PC-3 (cell line): ENCODE results near the gene STN1. TPM values are rescaled to one million over a fixed set of nuclear protein-coding genes. Genes with fewer than 3 reads are reported as not detected.

Experiments
- ATAC-seq: fragments of 200-7000 bp; cut with Tn5 transposase; 2 replicates; pipeline ENCODE4 v1.9.1; 2020; ENCODE audit warnings: mild to moderate bottlenecking, moderate library complexity
- BruUV-seq: library from RNA; stranded (reverse); fragments of 400-500 nt; replicated peaks from 2 replicates; lab custom pipeline; 2021; lab: Mats Ljungman, UMichigan
- CTCF ChIA-PET: fragments of 300-600 bp; sonication (Branson Sonifier 250); formaldehyde crosslinking; loops from one replicate; lab custom pipeline; 2022; ENCODE audit warnings: antibody characterized with exemption; lab: Charles Lee
- POLR2A ChIA-PET: fragments of 300-600 bp; sonication (Branson Sonifier 250); formaldehyde crosslinking; loops from one replicate; lab custom pipeline; 2022; ENCODE audit warnings: antibody characterized with exemption; ENCODE audit not compliant: unreplicated experiment; lab: Charles Lee
- DNase-seq: peaks from one replicate; pipeline ENCODE4 v3.0.0-alpha.2; 2015
- H2AFZ ChIP-seq: fragments of 300-600 bp; sonication (generic); 2 replicates; pipeline ENCODE4 v1.6.0; 2016; ENCODE audit warnings: antibody characterized with exemption, low read length
- H3F3A ChIP-seq: fragments of 300-600 bp; sonication (generic); one replicate; pipeline ENCODE4 v1.6.0; 2017; ENCODE audit warnings: antibody characterized with exemption, low read length, control low read depth, mild to moderate bottlenecking; ENCODE audit not compliant: unreplicated experiment
- H3K27ac ChIP-seq: fragments of 300-600 bp; sonication (generic); 2 replicates; pipeline ENCODE4 v1.5.1; 2016; ENCODE audit warnings: mild to moderate bottlenecking, low read length
- H3K27me3 ChIP-seq: fragments of 300-600 bp; sonication (generic); 2 replicates; pipeline ENCODE4 v1.6.1; 2016; ENCODE audit warnings: low read length, mixed read lengths
- H3K36me3 ChIP-seq: fragments of 300-600 bp; sonication (generic); 2 replicates; pipeline ENCODE4 v1.6.1; 2016; ENCODE audit warnings: low read depth, mixed run types, low read length, mixed read lengths
- H3K4me1 ChIP-seq: fragments of 300-600 bp; sonication (generic); 2 replicates; pipeline ENCODE4 v1.5.1; 2016; ENCODE audit warnings: low read length; ENCODE audit not compliant: insufficient read depth
- H3K4me2 ChIP-seq: fragments of 300-600 bp; sonication (generic); 2 replicates; pipeline ENCODE4 v1.6.0; 2016; ENCODE audit warnings: low read length
- H3K4me3 ChIP-seq: fragments of 300-600 bp; sonication (generic); 2 replicates; pipeline ENCODE4 v1.5.1; 2016; ENCODE audit warnings: mild to moderate bottlenecking, low read length, mixed read lengths
- H3K79me2 ChIP-seq: fragments of 300-600 bp; sonication (generic); 2 replicates; pipeline ENCODE4 v1.6.1; 2017; ENCODE audit warnings: low read length, mixed read lengths
- H3K9ac ChIP-seq: fragments of 300-600 bp; sonication (generic); 2 replicates; pipeline ENCODE4 v1.6.0; 2016; ENCODE audit warnings: mild to moderate bottlenecking, low read length
- H3K9me2 ChIP-seq: fragments of 300-600 bp; sonication (generic); replicated peaks from 2 replicates; pipeline ENCODE4 v1.6.1; 2016; ENCODE audit warnings: mixed run types, low read length, mixed read lengths
- H3K9me3 ChIP-seq: fragments of 300-600 bp; sonication (generic); 2 replicates; pipeline ENCODE4 v1.6.1; 2016; ENCODE audit warnings: low read length, mixed read lengths
- H4K20me1 ChIP-seq: fragments of 300-600 bp; sonication (generic); 2 replicates; pipeline ENCODE4 v1.6.1; 2016; ENCODE audit warnings: low read length, mixed read lengths
- EZH2 ChIP-seq: fragments of 300-600 bp; sonication (generic); IDR thresholded peaks from one replicate; pipeline ENCODE4 v1.6.1; 2017; ENCODE audit warnings: antibody characterized with exemption, mild to moderate bottlenecking, low read length; ENCODE audit not compliant: unreplicated experiment
- EZH2phosphoT487 ChIP-seq: fragments of 300-600 bp; sonication (generic); IDR thresholded peaks from 2 replicates; pipeline ENCODE4 v1.6.1; 2018; ENCODE audit warnings: mild to moderate bottlenecking, antibody characterized with exemption, low read length, borderline replicate concordance
- intact Hi-C: fragments of 100-400 bp; cut with micrococcal nuclease; formaldehyde crosslinking; loops from 2 replicates; pipeline ENCODE4 v1.9.0; 2023
- total RNA-seq: library from RNA; depleted of rRNA; stranded (reverse); fragments of >200 nt; gene quantifications from 2 replicates; pipeline ENCODE4 v1.2.3, GENCODE V29; 2014
- TF ChIP-seq, protein P1 (sequence below): fragments of 300-600 bp; sonication (generic); conservative IDR thresholded peaks from 2 replicates; pipeline ENCODE4 v1.5.1; 2017; ENCODE audit warnings: antibody characterized with exemption, low read depth, mild to moderate bottlenecking, low read length

STN1 gene
- total RNA-seq, 1 experiment from 2014 or later: 33.5 TPM

DNA sequence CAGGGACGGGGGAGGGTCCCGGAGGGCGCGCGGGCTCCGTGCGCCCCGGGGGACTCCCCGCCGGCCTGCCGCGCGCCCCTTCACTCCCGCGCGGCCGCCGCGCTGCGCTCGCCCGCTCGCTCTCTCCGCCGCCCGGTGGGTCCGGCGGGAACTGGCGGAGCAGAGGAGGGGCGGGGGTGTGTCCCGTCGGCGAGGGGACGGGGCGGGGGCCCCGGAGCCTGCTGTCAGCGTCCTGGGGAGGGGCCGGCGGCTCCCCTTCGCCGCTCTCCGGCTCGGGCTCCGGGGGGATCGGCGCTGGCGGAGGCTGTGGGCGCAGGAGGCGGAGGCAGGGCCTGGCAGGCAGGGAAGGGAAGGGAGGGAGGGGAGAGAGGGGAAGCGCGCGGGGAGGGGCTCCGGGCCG, 62.6 kb downstream of the STN1 start, which contains the start of gene SH3PXD2A:
Gene SH3PXD2A (minus strand): TSS at position 153 of the 400 bp plus-strand sequence. CDS start 310 bp downstream, outside the sequence.
- Histone ChIP-seq H2AFZ (peak within 1 kb of the TSS; percentile 68; the same call in 1 of the 2 replicates), H3K27me3 (no peaks in the 10 kb centered on the region), H3K9me2 (no peaks in the 10 kb centered on the region), H3K4me1 (peaks cover 16% of the 10 kb centered on the region), H3K4me2 (peak within 1 kb of the TSS; percentile 93), H4K20me1 (no peaks in the 10 kb centered on the region), H3F3A (no peaks in the 10 kb centered on the region), H3K9ac (peak within 1 kb of the TSS; percentile 47; the same call in 1 of the 2 replicates), H3K4me3 (peak within 1 kb of the TSS; percentile 74), H3K27ac (no peak within 1 kb of the TSS), H3K9me3 (no peaks in the 10 kb centered on the region), H3K79me2 (peaks cover 4% of the 10 kb centered on the region; the same call in 1 of the 2 replicates), H3K36me3 (no peaks in the 10 kb centered on the region)
- intact Hi-C loops: loop anchor here (5.0 kb wide), 1 partner anchor 63 kb away; no protein-coding TSS in a partner anchor
- ChIA-PET POLR2A (no interaction called here), CTCF (no interaction called here)
- DNase-seq (peak; percentile 38), ATAC-seq (peak; percentile 48)
- BruUV-seq: no TSS peak
- TF ChIP-seq EZH2phosphoT487 (no peak), EZH2 (no peak)
- TF ChIP-seq, protein P1, sequence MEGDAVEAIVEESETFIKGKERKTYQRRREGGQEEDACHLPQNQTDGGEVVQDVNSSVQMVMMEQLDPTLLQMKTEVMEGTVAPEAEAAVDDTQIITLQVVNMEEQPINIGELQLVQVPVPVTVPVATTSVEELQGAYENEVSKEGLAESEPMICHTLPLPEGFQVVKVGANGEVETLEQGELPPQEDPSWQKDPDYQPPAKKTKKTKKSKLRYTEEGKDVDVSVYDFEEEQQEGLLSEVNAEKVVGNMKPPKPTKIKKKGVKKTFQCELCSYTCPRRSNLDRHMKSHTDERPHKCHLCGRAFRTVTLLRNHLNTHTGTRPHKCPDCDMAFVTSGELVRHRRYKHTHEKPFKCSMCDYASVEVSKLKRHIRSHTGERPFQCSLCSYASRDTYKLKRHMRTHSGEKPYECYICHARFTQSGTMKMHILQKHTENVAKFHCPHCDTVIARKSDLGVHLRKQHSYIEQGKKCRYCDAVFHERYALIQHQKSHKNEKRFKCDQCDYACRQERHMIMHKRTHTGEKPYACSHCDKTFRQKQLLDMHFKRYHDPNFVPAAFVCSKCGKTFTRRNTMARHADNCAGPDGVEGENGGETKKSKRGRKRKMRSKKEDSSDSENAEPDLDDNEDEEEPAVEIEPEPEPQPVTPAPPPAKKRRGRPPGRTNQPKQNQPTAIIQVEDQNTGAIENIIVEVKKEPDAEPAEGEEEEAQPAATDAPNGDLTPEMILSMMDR: no peak

DNA sequence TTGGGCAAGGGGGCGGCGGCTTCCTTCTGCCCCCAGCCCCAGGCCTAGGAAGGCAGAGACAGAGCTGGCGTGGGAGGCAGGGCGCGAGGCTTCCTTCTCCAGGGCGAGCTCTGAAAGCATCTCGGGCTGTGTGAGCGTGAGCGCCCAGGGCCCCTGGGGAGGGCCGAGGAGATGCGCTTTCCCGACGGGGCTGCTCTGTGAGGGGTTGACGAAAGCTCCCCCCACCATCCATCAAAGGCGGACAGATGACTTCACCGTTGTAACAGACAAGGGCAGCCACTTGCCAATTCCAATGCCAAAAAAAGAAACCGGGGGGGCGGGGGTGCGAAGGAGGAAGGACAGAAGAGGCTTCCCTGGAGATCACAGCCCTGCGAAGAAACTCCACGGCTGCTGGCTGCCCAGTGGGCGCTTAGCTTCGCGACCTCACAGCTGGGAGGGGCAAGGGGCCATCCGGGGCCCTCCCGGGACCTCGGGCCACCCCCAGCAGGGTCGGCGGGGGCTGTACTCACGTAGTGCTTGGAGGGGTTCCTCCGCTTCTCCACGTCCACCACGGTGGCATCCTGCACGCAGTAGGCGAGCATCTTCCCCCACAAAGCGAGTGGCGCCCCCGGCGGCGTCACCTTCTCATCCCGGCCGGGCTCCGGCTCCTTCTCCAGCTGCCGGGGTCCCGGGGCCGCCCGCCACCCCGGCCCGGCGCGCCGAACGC, 63.1 kb downstream of the STN1 start:
- ChIA-PET CTCF (interaction anchor here (0.8 kb wide), 1 partner anchor 142 kb away, joined by 3 read pairs; no protein-coding TSS in a partner anchor), POLR2A (interaction anchor here (0.5 kb wide), 1 partner anchor 266 kb away, joined by 16 read pairs; no protein-coding TSS in a partner anchor)
- peak; percentile 23 for ATAC-seq
- Histone ChIP-seq H2AFZ (peak overlapping the region; percentile 68; the same call in 1 of the 2 replicates), H4K20me1 (no peaks in the 10 kb centered on the region), H3K4me1 (peaks cover 22% of the 10 kb centered on the region), H3K9ac (peak overlapping the region; percentile 47; the same call in 1 of the 2 replicates), H3F3A (no peaks in the 10 kb centered on the region), H3K27me3 (no peaks in the 10 kb centered on the region), H3K4me3 (peak overlapping the region; percentile 74), H3K36me3 (no peaks in the 10 kb centered on the region), H3K9me3 (no peaks in the 10 kb centered on the region), H3K79me2 (peaks cover 4% of the 10 kb centered on the region; the same call in 1 of the 2 replicates), H3K9me2 (no peaks in the 10 kb centered on the region), H3K4me2 (peak overlapping the region; percentile 93), H3K27ac (no peak overlapping the region)
- no peak for DNase-seq
- TF ChIP-seq, protein P1: 0 out of 2 replicates have a peak, but pooled peaks have one; percentile 23
- no peak for TF ChIP-seq EZH2
- no peak for TF ChIP-seq EZH2phosphoT487
- no TSS peak for BruUV-seq
- intact Hi-C loops: loop anchor here (5.0 kb wide), 1 partner anchor 63 kb away; no protein-coding TSS in a partner anchor
